LoVo (cell line): Measurements from ENCODE around the gene PSMC4.
A peak's percentile ranks its signal among the peaks of the same experiment; 100 is the strongest.

Source experiments
- DNase-seq: peaks from one replicate; pipeline ENCODE4 v3.0.0-alpha.2; 2016; ENCODE audit warnings: low spot score

PSMC4 gene

DNA sequence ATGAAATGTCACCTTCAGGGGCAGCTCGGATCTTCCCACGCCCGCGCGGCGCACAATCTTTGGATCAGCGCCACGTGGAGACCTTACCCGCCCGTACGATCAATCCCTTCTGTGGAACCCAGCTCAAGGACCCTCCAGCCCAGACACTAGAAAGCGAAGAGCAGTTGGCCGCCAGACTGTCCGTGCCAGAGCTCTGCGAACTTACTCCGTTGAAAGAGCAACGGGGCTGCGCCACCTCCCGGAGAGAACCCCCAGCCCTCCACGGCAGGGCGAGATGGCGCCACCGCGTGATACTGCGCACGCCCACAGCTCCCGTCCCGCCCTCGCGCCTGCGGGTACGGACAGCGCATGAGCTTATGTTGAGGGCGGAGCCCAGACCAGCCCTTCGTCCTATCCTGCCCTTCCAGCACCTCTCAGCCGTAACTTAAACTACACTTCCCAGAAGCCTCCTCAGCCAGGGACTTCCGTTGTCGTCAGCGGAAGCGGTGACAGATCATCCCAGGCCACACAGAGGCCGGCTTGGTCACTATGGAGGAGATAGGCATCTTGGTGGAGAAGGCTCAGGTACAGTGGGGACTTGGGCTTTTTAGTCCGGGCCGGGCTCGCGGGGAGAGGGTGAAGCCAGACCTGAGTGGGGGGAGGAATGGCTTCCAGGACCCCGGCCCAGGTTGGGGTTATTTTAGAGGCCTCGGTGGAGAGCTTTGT is at the start of gene PSMC4:
TSS of gene PSMC4 (plus strand) at position 491 of the 705 bp plus-strand sequence. CDS start at position 529, 38 bp downstream.
- peak; percentile 98 for DNase-seq

- no peak for DNase-seq
Observed at GRCh38 chr19:39923862-39924261, 47.1 kb upstream of the PSMC4 start.

- no peak for DNase-seq
Observed at GRCh38 chr19:39924389-39924788, 46.6 kb upstream of the PSMC4 start.

GRCh38 chr19:39924952-39925351 is 46.0 kb upstream of the PSMC4 start:
- DNase-seq: no peak

DNA sequence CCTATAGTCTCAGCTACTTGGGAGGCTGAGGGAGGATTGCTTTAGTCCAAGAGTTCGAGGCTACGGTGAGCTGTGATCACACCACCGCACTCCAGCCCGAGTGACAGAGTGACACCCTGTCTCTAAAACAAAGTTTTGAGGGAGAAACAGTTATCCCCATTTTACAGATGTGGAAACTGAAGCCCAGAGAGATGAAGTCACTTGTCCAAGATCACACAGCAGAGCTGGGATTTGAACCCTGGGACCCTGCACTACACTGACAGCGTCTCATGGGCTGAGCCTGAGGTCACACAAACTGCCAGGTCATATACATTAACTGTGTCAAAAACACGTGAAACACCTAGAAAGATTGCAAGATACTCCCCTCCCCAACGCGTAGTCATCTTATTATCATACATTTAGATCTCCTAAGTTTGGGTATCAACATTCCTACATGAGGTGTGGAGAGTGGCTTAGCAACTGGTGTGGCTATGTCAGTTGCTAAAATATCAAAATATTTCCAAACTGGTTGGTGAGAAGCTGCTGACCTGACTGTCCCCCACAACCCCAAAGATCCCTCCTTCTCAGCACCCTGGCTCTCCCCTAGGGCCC is 44.7 kb upstream of the PSMC4 start:
- no peak for DNase-seq

DNA sequence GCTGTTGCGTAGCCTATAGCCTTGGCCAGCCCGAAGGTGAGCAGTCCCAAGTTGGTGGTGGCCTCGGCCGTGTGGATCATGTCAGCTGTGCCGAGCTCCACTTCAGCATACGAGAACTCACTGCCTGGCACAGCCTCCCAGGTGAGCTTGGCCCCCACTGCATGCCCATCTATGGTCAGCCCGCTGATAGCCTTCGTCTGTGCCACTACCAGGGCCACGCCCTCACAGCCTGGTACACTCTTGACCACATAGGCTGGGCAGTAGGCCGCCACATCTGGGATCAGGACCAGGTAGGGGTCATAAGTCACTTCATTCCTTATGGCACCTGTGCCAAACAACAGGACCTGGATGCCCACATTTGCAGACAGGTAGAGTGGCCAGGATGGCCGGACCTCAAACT is 43.9 kb upstream of the PSMC4 start:
- DNase-seq: no peak

GRCh38 chr19:39927524-39928356 is 43.2 kb upstream of the PSMC4 start:
- no peak for DNase-seq

- DNase-seq: no peak
Observed at GRCh38 chr19:39928357-39928725, 42.6 kb upstream of the PSMC4 start.

DNA sequence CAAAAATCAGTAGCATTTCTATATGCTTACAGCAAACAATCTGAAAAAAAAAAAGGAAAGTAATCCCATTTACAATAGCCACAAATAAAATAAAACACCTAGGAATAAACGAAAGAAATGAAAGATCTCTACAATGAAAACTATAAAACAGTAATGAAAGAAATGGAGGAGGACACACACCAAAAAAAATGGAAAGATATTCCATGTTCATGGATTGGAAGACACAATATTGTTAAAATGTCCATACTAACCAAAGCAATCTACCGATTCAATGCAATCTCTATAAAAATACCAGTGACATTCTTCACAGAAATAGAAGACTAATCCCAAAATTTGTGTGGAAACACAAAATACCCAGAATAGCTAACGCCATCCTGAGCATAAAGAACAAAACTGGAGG is 41.2 kb upstream of the PSMC4 start:
- DNase-seq: no peak

DNA sequence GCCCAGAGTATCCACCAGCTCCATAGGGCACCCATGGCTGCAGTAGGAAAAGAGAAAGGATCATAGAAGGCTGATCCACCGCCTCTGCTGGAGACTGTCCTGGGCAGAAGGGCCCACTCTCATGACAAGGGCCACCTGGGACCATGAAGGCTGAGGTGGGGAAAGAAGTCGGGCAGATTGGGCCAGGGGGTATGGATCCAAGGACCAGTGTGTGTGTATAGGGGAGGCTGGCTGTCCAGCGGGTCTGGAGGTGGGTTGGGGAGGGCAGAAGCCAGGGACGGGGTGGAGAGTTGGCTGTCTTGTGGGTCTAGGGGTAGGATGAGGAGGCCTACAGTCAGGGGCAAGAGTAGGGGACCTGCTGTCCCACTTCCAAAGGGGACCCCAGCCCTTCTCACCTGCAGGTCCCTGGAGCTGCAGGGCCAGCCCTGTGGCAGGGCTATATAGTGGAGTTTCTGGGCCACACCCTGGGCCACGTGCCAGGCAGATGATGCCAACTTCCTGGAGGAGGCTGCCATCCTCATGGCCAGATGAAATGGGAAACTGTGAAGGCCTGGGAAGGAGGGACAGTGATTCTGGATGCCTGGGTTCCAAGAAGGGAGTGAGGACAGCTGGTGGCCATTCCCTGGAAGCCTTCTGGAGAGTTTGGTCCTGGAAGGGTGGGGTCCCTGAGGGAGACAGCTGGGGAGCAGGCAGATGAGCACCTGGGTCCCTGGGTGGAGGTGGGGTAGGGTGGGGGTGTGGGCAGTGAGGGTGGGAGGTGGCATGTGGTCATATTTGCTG is 36.2 kb upstream of the PSMC4 start, which contains the start of gene FCGBP:
TSS of gene FCGBP (minus strand) at position 51 of the 780 bp plus-strand sequence.
- peak; percentile 23 for DNase-seq

DNA sequence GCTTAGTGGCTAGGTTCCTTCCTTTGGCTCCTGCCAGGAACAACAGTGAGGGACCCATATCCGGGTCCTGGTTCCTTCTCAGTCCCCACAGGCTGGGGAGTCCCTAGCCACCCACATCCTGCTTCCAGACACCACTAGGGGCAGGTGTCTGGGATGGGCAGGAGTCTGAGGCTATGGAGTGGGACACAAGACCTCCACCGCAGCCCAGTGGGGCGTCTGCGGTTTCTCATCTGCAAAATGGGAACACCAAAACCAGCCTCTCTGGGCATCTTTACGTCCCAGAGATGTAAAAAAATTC is 35.7 kb upstream of the PSMC4 start:
- DNase-seq: no peak

DNA sequence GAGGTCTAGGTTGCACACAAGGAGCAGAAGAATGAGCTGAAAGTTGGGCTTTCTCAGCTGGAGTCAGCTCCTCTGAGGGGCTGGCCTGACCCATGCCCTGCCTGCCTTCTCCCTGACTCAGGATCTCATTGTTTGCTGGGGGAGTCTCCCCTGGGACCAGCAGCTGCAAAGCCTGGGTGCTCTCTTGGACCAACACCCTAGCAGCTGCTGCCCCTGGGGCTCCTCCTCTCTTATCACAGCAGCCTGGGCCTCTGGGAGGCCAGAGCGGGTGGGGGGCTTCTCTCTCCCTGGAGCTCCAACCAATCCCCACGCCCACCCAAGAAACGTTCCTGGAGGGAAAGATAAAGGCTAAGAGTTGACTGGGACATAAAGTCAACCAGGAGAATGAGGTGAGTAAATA is 34.9 kb upstream of the PSMC4 start:
- no peak for DNase-seq

DNA sequence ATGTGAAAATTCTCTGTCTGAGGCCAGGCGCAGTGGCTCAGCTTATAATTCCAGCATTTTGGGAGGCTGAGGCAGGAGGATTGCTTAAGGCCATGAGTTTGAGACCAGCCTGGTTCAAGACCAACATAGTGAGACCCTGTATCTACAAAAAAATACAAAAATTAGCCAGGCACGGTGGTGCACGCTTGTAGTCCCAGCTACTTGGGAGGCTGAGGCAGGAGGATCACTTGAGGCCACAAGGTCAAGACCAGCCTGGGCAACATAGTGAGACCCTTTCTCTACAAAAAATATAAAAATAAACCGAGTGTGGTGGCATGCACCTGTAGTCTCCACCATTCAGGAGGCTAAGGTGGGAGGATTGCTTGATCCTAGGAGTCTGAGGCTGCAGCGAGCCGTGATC is 34.3 kb upstream of the PSMC4 start:
- DNase-seq: no peak

GRCh38 chr19:39937094-39937720 is 33.8 kb upstream of the PSMC4 start:
- no peak for DNase-seq

DNA sequence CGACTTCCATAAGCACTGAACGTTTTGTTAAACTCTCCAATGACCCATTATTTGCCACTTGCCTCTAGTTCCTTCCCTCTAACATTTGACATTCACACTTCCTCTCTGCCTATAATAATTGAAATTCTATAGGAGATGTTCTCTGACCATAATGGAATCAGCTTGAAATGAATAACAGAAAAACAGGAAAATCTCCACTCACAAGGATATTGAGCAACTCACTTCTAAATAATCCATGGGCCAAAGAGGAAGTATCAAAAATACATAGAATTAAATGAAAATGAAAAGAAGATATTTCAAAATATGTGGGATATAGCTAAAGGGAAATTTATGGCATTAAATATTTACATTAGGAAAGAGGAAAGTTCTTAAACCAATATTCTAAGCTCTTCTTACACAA is 33.2 kb upstream of the PSMC4 start:
- no peak for DNase-seq

DNA sequence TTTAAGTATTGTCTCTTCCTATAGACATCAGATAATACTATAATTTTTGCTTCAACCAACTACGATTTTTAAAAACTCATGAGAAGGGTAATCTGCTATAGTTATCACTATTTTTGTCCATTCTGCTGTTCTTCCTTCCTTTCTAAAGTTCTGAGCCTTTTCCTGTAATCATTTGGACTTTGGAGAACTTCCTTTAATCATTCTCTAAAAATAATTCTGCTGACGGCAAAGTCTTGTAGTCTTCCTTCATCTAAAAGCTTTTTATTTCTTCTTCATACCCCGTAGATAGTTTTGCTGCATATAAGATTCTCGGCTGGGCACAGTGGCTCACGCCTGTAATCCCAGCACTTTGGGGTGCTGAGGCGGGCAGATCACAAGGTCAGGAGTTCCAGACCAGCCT is 31.4 kb upstream of the PSMC4 start:
- no peak for DNase-seq

DNA sequence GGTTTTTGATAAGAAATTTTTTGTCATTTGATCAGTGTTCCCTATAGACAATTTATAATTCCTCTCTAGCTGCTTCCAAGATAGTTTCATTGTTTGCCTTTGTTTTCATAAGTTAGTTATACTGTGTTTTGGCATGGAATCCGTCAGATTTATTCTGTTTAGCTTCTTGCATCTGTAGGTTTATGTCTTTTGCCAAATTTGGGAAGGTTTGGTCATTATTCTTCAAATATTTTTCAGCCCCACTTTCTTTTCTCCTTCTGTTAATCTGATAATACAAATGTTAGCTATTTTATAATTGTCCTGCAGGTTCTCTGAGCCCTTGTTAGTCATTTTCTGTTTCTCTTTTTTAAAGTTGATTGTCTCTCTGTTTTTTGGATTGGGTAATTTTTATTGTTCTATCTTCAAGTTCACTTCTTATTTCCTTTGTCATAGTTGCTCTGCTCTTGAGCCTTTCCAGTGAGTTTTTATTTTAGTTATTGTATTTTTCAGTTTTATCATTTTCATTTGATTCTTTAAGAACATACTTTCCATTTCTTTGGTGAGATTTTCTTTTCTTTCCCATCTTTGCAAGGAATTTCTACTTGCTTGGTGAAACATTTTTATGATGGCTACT is 30.6 kb upstream of the PSMC4 start:
- no peak for DNase-seq

DNA sequence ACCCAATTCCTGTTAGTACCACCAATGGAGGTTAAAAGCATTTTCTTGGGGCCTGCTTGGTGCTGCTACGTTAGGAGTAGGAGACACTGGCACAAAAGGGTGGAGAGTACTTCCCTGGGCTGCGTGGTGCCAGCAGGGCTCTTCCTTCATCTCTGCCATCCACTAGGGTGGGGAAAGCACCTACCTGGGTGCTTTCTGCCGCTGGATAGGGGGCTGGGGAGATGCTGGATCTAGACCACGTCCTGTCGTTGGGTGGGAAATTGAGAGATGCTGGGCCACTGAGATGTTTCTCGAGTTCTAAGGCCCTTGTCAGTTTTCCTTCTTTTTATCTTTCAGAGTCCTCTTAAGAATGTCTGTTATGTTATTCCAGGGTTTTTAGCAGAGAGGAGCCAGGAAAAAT is 29.8 kb upstream of the PSMC4 start:
- DNase-seq: no peak

GRCh38 chr19:39941615-39942365 is 29.2 kb upstream of the PSMC4 start:
- no peak for DNase-seq

- no peak for DNase-seq
Observed at GRCh38 chr19:39942366-39942730, 28.6 kb upstream of the PSMC4 start.

GRCh38 chr19:39943586-39943985 is 27.4 kb upstream of the PSMC4 start:
- peak; percentile 43 for DNase-seq
